Left renal pelvis (tissue), 4 donors: ENCODE data around the gene GRK2. TPM values are rescaled to one million over a fixed set of nuclear protein-coding genes. Genes with fewer than 3 reads are reported as not detected.

Experiments
- DNase-seq, 4 donors: peaks; one replicate each; pipeline ENCODE4 v3.0.0-alpha.2; 2013; ENCODE audit warnings: low read depth in 4 of 4, low spot score in 3 of 4
- polyA plus RNA-seq, 4 donors: library from polyadenylated mRNA; unstranded; fragments of 120-200 nt; gene quantifications; one replicate each; pipeline ENCODE4 v1.2.1, GENCODE V29; 2013; ENCODE audit not compliant: insufficient read length in 4 of 4

Gene GRK2
- polyA plus RNA-seq, 4 donors: 43.3 to 66.4 (median 47.0) TPM

DNA sequence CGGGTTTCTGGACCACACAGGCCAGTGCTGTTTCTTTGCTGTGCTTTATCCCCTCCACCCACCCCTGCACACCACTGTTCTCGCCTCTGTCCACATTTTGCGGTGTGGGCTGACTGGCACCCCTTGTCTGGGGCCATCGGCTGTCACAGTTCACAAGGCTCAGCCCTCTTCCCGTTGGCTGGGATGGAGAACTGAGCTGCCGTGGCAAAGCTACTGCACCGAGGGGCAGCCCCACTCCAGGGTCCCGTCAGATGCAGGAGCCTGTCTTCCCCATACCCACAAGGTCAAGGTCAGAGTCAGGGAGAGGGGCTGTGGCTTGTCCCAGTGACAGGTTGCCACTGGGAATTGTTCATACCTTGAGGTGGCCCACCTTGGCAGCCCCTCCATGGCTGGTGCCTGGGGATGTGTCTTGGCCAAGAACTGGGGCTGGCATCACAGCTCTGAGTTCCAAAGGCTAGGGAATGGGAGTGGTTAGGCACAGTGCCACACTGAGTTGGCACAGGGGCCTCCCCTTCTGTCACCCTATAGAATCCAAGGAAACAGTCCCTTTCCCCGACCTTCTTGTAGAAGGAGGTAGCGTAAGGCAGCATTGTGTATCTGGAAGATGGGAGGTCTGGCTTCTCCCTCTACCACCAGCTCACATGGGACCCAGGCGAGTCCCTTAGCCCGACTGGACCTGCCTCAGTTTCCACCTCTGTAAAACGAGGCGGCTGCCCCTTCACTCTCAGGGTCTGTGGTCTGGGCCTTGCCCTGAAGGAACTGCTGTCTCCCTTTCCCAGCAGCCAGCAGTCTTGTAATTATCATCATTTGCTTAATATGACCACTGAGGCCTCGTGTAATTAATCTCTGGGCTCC, 3.4 kb downstream of the GRK2 start:
- DNase-seq: no peak

DNA sequence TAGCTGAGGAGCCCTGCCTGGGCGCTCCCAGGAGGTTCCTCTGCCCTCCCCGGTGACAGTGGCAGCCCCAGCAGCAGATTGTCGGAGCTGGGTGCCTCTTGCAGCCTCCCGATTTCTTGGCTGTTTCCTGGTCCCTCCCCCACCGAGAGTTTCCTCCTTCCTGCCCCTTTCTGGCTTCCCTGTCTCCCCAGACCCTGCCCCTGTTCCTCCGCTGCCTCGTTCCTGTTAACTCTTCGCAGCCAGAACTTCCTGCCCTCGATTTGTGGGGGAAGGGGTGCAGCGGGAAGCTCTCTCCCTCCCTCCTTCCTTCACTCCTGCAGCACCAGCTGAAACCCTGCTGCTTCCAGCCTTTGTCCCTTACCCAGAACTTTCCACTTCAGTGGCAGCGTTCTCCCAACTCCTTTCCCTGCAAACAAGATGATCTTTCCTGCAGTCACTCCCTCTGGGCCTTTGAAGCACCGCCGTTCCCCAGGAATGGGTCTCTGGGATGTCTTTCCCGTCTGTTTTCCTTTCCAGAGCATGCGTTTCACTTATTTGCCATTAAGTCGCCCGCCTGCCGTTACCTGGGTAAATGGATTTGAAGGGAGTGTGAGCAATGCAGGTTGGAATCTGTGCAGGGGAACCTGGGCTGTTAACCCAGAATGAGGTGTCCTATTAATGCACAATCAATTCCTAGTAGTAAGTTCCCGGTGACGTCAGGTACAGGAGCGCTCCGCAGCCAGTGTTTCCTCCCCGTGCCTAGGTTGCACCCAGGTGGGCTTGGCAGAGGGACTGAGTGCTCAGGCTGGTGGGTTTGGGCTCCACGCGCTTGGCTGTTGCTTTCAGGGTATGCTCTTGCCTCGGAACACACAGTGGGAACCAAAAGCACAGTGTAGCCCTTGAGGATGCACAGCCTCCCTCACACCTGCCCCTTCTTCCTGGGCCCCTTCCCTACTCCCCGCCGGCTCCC, 4.3 kb downstream of the GRK2 start:
- no peak for DNase-seq

DNA sequence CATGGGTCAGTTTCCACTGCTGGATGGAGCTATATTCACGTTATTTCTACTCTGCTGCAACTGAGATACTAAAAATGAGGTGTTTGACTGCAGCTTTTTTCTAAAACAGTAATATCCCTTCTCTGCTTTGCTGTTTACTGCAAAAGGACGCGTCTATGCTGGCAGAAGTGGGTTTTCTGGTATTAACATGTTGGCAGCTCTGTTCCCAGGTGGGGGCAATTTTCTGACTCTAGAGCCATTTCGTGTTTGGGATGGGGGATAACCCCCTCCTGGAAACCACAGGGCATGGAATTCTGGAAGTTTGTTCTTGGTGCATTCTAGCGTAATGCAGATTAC, 4.9 kb downstream of the GRK2 start:
- DNase-seq: no peak

DNA sequence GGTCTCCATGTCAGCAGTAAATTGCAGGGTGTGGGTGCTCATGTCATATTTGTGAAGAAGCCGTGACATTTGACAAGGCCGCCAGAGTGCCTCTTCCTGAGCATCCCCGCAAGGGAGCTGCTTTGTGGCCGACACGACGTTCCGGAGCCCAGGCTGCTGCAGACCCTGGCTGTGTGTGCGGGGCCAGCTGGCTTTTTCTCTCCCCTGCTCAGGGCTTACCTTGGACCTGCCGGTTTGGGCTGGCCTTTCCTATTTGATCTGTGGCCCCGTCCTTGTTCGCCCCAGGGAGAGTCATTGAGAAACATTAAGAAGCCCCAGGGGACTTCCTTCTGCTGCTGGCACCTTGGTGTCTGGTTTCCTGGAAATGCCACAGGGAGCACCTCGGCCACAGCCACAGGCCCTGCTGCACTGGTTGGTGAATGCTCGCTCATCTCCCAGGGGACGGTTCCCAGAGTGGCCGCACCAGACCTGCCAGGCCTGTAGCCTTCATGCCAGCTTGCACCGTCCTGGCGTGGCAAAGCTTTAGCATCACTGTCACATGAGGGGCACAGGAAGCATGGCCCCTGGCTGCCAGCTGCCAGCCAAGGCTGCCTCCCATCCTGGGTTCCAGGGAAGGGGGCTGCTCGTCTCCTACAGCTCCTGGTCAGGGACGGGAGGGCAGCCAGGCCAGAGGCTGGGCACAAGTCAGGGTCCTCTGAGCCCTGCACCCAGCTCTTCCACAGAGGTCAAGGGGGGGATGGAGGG, 5.4 kb downstream of the GRK2 start:
- DNase-seq: no peak

DNA sequence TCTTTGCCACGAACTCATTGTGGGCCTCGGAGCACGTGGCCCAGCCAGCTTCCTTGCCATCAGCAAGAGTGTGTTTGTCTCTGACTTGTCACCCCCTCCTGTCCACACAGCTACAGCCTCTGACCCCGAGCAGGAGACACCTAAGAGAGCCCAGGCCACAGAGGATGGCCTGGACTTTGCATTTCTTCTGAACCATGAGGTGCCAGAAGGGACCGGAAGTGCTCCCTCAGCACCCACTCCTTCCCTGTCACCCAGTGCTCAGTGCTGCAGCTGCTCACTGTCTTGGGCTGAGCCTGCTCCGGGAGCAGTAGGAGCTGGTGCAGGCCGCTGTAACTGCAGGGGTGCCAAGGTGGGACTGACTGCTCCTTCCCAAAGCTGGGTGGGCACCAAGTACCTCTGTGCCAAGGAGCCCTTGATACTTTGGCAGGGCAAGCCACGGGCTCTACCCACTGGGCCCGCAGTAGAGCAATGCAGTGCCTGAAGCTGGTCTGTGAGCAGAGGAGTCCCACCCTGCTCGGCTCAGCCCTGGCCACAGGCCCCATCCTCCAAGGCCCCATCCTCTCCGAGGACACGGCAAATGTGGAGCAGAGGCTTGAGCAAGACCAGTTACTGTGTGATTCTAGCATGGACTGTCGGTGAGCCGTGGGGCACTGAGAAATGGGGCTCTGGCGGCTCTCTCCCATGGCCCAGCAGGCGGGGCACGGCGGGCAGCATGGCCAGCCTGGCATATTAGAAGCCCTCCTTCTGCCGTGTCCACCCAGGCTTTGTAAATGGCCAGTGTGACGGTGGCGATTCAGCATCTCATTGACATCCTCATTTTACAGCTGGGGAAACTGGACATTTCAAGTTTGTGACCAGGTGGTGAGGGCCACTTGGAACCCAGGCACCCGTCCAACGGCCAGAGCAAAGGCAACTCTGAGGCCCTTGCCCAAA, 6.3 kb downstream of the GRK2 start:
- no peak for DNase-seq

DNA sequence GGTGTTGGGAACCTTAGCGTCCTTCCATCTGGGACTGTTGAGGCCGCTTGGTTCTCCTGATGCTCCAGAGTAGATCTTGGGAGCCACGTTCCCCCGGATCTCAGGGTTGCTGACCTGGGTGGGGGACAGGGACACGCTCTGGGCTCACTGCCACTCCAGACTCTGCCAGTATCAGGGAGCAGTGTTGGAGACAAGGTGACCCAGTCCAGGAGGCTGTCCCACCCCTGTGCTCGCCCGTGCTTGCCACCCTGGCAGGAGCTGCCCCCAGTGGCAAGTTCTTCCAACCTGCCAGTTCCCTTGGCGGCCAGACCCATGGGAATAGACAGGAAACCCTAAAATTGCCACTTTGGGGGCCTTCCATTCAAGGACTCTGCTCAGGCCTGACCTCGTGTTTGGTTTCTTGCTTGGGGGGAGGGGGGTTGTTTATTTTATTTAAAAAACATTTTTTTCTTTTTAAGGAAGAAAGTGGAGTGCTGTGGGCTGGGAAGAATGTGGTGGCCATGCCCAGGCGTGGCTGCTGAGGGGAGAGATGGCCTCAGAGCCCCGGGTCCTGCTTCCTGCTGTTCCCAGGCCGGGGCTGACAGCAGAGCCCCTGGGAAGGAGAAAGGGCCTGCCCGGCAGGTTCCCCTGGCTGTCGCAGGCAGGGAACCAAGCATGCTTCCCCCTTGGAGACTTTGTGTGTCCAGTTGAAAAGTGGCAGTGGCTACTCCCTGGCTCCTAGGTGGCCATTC, 7.2 kb downstream of the GRK2 start:
- DNase-seq: no peak

DNA sequence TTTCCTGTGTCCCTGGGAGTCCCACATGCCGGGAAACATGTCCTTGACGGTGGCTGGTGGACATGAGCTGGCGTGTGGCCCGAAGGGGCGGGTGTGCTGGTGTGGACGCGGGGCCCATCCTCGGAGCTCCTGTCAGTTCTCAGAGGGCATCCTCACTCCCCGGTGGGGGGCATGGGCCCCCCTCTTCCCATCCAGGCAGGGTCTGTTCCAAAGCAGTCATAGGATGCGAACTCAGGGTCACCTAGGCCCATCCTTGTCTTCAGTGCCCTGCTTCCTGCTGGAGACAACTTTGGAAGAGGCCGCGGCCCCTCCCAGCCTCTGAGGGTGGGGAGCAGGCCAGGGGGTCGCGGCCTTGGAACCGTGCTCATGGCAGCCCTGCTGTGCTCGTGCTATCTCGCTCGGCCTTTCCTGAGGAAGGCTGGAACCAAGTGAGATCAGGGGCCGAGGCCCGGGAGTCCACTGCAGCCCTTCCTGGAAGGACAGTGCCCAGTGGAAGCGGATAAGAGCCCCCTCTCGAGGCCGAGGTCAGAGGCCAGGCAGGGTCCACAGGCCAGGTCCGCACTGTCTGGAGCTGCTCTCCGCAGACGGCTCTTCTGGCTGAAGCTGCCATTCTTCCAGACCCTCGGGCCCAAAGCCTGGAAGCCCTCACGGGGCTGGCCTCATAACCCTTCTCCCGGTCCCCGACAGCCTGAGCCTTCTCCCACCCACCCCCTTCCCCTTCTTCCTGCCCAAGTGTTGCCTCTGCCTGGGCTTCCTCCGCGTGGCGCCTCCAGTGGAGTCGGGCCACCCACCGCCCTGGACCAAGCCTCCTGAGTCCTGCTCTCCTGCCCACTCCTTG, 8.7 kb downstream of the GRK2 start:
- DNase-seq: no peak

DNA sequence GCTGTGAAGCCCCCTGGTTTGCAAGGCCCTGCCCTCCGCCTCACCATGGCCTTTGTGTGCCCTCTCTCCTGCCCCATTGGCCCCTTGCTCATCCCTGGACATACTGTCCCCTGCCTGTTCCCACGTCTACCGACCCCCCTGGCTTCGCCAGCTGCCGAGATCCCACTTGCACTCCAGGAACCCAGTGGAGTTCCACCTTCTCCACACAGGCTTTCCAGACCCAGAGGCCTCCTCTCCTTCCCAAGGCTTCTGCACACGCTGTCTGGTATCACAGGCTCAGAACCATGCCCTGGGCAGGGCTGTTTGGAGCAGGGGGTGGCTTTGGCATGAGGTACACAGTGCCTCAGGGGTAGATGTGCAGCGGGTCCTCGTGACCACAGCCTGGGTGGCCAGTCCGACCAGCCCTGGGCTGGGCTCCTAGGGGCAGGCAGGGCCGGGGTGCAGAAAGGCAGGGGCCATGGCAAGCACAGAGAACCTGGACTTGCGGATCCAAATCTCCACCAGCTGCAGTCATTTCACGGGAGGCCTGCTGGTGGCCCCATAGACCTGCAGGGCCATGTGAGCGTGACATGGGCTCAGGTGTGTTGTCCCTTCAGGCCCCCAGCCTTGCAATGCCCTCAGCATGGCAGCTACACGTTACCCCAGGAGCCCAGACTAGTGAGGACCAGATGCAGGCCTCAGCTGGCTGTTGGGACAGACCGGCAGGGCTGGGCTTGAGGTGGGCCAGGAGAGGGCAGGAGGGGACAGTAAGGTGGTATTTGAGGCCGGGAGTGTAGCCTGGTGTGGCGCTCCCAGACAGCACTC, 9.5 kb downstream of the GRK2 start:
- no peak for DNase-seq

DNA sequence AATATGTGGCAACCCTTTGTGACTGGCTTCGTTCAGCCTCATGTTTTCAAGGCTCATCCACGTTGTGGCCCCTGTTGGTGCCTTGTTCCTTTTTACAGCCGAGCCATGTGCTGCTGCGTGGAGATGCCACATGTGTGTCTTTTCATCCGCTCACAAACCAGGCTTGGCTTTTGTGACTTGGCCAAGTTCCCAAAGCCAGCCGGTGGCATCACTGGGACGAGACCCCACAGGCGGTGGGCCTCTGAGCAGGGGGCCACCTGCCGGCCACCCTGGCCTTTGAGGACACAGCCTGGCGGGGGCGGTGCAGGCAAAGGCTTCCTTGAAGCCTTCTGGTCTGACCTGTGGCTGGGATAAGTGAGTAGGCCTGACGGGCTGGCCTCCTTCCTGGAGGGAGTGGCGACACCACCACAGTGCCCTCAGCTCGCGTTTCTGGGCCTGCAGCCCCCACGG, 10.5 kb downstream of the GRK2 start:
- DNase-seq: no peak

DNA sequence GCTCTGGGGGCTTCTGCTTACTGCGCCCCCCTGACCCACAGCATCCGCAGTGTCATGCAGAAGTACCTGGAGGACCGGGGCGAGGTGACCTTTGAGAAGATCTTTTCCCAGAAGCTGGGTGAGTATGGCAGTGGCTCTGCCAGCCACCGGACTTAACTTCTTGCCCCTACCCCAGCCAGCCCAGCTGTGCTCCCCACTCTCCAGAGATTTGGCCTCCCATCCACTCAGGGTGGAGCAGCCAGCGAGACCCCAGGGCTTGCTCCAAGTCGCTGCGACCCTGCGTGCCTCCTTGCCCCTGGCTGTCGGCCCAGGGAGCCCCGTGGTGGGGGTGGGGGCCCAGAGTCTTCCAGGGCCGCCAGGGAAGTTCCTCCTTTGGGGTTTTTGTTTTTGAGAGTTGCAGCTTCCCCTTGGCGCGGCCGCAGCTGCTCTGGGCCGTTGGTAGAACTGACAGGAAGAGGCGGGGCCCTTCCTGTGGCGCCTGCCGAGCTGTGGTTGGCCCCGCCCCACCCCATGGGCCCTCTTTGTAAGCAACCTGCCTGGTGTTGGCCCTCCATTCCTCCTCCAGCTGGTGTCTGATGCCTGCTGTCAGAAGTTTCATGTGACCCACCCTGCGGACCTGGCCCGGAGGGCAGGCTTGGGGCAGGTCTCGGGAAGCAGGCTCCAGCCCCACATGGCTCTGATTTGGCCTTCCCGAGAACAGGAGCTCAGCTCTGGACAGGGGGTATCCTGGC, 11.1 kb downstream of the GRK2 start:
- DNase-seq: no peak

DNA sequence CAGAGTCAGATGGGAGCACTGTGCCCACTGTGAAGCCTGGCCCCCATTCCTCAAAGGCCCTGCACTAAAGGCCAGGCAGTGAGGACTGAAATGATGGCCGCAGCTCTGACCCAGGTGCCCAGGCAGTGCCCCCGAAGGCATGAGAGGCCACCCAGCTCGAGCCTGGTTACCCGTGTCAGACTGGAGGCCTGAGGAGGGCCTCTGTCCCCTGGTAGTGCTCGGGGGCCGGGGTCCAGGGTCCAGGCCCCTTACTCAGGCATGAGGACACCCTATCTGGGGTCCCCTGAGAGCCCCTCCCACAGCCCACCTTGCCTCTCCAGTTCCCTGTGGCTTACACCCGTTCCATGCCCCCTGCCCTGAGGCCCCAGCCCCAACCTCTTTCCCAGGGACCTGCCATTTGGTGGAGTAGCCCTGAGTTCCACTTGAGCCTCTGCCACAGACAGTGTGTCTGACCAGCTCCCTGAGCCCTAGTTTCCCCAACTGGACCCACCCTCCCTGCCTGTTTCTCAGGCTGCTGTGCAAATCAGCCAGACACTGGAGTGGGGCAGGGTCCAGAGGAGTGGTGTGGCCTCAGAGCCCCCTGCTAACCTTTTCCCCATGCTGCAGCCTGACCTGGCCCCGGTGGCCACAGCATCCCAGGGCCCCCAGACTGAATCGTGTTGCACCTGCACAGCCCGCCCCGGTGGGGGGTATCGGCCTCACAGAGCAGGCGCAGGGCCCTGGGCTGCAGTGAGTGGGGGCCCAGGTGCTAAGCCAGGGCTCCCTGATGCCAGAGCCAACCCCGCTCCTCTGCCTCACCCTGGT, 12.1 kb downstream of the GRK2 start:
- DNase-seq: no peak

DNA sequence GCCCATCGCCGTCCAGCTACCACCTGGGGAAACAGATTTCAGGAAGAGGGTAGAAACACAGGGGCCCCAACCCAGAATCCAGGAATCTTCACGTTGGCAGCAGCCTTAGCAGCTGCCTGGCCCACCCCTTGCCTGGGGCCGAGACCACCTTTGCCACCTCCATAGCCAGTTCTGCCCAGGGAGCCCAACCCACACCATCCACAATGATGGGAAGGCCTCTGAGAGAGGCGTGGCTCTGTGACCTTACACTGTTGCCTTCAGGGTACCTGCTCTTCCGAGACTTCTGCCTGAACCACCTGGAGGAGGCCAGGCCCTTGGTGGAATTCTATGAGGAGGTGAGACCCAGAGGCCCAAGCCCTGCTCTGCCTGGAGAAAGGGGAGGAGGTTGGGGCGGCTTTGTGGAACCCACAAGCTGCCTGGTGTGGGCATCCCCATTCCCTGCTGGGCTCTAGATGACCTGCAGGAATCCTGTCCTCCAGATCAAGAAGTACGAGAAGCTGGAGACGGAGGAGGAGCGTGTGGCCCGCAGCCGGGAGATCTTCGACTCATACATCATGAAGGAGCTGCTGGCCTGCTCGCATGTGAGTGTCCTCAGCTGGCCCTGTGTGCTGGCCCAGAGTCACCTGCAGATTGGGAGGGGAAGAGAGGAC, 12.8 kb downstream of the GRK2 start:
- DNase-seq: no peak

DNA sequence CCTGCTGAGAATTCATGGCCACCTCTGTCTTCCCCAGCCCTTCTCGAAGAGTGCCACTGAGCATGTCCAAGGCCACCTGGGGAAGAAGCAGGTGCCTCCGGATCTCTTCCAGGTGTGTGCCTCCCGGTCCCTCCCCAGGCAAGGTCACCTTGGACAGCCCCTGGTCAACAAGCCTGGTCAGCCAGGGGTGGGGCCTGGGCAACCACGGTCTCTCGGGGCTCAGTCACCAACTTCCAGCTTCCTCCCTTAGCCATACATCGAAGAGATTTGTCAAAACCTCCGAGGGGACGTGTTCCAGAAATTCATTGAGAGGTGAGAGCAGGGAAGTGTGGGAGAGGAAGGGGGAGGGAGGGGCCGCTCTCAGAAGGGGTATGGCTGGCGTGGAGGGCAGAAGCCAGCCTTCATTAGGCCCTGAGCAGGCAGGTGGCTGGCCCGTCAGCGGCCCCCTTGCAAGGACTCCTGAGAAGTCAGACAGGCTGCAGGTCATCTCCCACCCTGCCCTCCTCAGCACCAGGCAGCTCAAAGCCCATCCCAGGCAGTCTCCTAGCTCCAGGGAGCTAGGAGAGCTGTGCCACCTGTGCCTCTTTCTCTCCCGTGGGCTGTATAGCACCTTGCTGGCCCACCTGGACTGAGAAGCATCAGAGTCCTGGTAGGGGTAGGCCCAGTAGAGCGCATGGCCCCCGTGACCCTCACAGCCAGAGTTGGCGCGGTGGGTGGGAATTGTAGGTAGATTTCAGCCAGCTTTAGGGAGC, 13.5 kb downstream of the GRK2 start:
- no peak for DNase-seq

DNA sequence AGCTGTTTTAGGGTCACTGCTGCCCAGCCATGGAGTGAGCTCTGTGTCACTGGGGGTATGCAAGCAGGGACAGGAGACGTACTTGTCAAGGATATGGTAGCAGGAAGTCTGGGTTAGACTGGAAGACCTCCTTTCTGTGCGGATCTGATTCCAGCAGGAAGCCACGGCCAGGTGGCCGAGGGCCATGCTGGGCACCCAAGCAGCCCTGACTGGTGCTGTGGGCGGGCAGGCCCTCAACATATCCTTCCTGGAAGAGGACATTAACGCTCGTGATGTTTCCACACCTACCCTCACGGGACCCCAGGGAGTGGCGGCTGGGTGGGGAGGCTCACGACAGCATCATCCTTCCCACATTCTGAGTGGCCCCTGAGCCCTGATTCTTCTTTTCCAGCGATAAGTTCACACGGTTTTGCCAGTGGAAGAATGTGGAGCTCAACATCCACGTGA, 14.1 kb downstream of the GRK2 start:
- DNase-seq: no peak
